T follicular helper cell (primary cell): Measurements from ENCODE around the gene DNAAF3.

Experiments
- DNase-seq: peaks from one replicate; pipeline ENCODE4 v3.0.0-alpha.2; 2020; ENCODE audit warnings: low read depth

DNAAF3 gene

GRCh38 chr19:55153652-55154264 is 12.7 kb downstream of the DNAAF3 start:
- DNase-seq: no peak

DNA sequence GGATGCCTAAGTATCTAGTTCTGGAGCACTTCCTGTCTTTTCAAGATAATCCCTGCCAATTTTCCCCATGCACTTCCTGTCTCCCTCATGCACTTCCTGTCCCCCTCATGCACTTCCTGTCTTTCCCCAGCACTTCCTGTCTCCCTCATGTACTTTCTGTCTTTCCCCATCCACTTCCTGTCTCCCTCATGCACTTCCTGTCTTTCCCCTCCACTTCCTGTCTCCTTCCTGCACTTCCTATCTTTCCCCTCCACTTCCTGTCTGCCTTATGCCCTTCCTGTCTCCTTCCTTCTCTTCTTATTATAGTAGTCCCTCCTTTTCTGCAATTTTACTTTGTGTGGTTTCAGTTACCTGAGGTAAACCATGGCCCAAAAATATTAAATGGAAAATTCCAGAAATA is 14.4 kb downstream of the DNAAF3 start:
- DNase-seq: no peak

DNA sequence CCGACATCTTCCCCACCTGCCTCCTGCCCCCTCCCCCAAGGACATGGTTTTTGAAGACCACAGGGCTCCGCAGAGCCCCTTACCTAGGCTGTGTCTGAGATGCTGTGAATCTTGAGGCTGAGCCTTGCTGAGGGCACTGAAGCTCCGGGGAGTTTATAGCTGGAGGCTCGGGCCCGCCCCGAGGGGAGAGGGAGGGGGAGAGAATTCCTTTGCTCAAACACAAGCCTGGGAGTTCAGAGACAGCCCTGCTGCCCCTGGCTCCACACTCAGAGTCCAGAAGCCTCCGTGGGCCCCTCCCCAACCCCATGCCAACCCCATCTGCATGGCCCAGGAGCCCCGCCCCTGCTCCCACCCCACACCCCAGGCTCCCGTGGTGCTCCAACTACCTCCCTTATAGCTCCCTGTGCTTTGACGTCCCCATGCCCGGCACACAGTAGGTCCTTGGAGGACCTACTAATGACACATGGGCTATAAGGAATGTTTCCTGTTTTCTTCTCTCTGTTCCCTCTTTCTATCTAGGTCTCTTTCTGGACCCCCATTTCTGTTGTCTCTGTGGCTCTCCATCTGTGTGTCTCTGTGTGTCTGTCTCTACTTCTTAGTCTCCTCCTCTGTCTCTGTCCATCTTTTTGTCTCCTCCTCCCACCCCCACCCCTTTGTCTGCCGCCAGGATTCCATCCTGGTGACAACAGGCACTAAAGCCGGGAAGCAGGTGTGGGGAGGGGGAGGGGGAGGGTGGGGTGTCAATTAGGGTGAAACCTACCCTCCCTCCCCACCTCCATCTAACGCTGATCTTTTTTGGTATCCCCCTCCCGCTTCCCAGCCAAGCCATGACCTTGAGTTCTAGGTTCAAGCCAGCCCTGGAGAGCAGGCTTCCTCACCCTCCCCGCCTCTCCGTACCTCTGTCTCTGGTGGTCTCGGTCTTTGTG is 17.1 kb downstream of the DNAAF3 start, which contains the start of gene TNNT1:
Gene TNNT1, minus strand, starts transcription at position 129 of the 926 bp plus-strand sequence. CDS start 2,049 bp downstream, outside the sequence.
- DNase-seq: no peak

DNA sequence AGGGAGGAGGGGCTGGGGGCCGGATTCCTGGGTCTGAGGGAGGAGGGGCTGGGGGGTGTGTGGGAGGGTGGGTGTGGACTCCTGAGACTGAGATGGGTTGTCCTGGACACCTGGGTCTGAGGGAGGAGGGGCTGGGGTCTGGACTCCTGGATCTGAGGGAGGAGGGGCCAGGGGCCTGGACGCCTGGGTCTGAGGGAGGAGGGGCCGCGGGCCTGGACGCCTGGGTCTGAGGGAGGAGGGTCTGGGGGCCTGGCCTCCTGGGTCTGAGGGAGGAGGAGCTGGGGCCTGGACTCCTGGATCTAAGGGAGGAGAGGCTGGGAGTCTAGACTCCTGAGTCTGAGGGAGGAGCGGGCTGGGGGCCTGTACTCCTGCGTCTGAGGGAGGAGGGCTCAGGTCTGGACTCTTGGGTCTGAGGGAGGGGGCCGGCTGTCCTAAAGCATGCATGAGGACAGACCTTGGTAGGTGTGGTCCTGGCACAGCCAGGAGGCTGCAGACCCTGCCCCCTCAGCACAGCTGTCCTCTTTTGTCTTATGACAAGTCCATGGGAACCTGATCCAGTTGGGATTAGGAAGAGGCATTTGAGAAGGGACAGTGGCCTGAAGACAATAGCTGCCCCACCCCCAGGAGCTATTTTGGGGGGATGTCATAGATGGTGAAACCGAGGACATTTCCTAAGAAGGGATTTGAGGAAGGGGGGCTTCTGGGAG is 18.7 kb downstream of the DNAAF3 start:
- DNase-seq: no peak

DNA sequence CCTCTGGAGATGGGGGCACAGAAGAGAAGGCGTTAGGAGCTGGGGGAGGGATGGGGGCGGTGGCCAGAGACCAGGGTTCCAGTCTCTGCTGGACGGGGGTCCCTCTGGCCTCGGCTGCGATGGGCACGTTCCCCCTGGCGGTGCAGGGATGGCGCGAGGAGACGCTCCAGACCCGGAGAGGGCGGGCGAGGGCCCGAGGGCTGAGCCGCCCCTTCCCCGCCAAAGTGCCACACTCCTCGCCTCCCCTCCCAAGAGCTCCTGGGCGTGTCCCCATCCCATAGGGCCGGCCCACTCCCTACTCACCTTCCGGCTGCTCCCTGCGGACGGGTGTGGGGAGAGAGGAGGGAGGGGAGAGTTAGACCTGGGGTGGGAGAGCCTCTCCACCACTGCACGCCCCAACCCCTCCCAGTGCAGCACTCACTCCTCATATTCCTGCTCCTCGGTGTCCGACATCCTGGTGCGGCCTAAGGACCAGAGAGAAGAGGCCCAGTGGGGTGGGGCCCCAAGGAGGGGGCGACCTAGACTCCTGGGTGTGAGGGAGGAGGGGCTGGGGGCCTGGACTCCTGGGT is 19.6 kb downstream of the DNAAF3 start:
- no peak for DNase-seq

- DNase-seq: no peak
These were observed 20.2 kb downstream of the DNAAF3 start for GRCh38 chr19:55146078-55146704.

- no peak for DNase-seq
These were observed 21.2 kb downstream of the DNAAF3 start for GRCh38 chr19:55145232-55145631.

- no peak for DNase-seq
These were observed 24.7 kb downstream of the DNAAF3 start for GRCh38 chr19:55141696-55142095.

- DNase-seq: no peak
These were observed 28.5 kb downstream of the DNAAF3 start for GRCh38 chr19:55137915-55138314.

DNA sequence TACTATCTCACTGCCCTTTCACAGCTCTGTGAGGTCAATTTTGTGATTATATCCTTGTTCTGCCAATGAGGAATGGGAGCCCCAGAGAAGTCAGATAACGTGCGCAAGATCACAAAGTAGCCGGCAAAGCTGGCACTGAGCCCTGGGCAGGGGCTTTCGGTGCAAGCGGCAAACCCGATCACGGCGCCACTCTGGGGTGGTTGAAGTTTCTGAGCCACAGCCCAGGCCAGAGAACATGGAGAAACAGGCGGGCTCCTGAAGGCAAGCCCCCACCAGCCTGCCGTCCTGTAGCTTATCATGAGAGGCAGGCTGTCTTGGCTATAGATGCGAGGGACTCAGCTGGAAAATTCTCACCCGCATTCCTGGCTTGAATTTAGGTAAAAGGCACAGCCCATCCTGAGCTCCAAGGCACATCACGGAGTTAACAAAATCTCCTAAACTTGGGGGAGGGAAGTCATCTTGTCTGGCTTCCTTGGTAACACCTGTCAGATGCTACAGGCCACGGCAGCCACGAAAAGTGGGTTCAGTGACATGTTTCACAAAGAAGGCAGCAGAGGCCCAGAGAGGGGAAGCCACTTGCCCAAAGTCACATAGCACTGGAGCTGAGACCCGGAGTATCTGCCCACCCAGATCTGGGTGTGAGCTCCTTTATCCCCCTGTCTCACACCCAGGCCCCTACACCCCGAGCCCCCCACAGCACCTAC is 29.9 kb downstream of the DNAAF3 start:
- DNase-seq: no peak

DNA sequence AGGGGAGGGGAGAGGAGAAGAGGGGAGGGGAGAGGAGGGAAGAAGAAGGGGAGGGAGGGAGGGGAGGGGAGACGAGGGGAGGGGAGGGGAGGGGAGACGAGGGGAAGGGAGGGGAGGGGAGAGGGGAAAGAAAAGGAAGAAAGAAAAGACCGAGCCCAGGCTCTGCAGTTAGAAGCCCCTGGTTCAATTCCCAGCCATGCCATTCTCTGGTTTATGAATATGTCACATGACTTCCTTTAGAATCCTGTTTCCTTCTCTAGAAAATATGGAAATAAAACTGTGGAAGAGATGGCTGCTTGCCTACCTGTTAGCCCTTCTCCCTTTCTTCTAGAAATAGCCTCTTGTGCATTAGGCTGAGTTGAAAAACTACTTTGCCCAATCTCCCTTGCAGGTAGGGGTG is 31.7 kb downstream of the DNAAF3 start:
- no peak for DNase-seq

GRCh38 chr19:55133639-55134444 is 32.6 kb downstream of the DNAAF3 start:
- no peak for DNase-seq

GRCh38 chr19:55132453-55133129 is 33.8 kb downstream of the DNAAF3 start:
- DNase-seq: no peak

DNA sequence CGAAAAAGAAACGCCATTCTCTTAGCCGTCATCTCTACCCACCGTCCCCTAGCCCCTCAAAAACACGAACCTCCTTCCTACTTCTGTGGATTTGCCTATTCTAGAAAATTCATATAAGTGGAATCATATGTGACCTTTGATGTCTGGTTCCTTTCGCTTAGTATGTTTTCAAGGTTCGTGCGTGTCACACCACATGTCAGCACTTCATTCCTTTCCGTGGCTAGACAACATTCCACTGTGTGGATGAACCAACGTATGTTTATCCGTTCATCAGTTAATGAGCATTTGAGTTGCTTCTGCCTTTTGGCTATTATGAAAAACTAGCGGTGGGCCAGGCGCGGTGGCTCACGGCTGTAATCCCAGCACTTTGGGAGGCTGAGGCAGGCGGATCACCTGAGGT is 35.0 kb downstream of the DNAAF3 start:
- DNase-seq: no peak

DNA sequence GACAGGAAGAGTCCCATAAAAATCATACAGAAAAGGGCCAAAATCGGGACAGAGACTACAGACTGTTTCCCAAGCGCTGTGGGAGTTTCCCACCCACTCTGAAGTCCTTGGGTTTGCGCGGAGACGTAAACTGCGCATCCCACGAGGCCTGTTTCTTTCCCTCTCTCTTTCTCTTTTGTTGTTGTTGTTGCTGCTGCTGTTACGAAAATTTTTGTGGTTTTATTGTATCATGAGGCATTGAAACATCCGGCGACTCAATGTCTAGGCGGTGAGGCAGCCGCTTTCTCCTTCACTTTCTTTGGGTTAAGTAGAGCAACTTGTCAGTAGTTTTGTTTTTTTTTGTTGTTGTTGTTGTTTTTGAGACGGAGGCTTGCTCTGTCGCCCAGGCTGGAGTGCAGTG is 47.4 kb downstream of the DNAAF3 start:
- peak; percentile 12 for DNase-seq

DNA sequence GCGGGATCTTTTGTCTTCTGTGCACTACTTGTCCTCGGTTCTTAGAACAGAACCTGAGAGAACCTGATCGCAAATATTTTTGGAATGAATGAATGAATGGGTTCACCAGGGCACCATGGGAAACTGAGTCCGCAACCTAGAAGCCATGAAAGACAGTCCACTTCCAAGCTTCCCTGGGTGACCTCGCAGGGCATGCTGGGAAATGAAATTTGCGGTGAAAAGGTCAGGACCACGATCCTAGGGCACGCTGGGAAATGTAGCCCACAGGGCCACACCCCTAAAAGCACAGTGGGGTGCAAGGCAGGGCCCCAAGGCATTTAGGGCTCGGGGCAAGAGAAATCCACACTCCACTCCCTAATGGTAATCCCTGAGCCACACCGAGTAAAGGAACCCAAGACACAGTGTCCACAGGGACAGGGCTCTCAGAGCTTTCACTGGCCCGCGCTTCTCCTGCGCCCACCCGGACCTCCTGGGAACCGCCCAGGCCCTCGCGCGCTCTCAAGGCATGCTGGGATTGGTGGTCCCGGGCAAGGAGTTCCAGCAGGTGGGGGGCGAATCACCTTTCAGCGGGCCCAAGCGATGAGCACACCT is 47.9 kb downstream of the DNAAF3 start:
- DNase-seq: no peak

DNA sequence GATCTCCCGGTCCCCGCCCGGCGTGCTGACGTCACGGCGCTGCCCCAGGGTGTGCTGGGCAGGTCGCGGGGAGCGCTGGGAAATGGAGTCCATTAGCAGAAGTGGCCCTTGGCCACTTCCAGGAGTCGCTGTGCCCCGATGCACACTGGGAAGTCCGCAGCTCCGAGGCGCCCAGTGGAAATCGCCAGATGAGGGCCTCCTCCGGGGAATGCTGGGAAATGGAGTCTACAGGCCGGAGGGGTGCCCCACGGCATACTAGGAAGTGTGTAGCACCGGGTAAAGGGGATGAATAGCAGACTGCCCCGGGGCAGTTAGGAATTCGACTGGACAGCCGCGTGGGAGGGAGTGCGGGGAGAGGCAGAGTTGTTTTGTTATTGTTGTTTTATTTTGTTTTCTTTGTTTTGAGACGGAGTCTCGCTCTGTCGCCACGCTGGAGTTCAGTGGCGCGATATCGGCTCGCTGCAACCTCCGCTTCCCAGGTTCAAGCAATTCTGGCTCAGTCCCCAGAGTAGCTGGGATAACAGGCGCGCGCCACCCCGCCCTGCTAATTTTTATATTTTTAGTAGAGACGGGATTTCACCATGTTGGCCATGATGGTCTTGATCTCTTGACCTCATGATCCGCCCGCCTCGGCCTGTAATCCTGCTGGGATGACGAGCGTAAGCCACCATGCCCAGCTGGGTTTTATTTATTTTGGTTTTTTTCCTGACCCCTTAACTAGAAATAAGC is 48.6 kb downstream of the DNAAF3 start:
- peak; percentile 93 for DNase-seq

- DNase-seq: peak; percentile 7
These were observed 49.4 kb downstream of the DNAAF3 start, which contains the start of gene PPP1R12C for GRCh38 chr19:55116859-55117662. TSS of gene PPP1R12C (minus strand) at chr19:55117637. CDS start at chr19:55117543, 94 bp downstream.
